Measurements from ENCODE around the gene TMTC2. TPM values are rescaled to one million over a fixed set of nuclear protein-coding genes. Genes with fewer than 3 reads are reported as not detected.
"Not testable (repeated sequence)": the region's sequence is repeated elsewhere in the genome, so short reads cannot be mapped to it uniquely, and the experiment has no call there.

The TMTC2 gene
- total RNA-seq, 1 donor from 2014 or later = 25.5 TPM

DNA sequence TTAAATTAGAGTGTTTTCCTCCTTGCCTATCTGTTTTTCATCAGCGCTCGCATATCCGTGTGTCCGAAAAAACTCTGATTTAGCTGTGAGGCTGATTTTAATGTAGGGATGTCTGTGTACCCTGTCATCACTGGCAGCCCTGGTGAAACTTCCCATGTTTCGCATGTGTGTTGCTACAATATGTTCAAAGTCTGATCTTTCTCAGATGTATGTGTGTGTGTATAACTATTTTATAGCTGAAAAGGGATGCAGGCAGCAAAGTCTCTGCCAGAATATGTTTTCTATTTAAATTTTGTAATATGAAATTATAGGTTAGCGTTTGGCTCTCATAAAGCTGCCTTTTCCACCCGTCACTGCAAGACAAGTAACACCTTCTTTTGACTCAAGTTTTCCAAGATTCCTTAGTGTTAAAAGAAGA, 154.8 kb downstream of the TMTC2 start:
- Histone ChIP-seq H3K4me3 (no peak overlapping the region), H3K9me3 (ENCODE audit: low read depth) (no peaks in the 10 kb centered on the region), H3K79me2 (ENCODE audit: low read depth) (no peaks in the 10 kb centered on the region), H4K20me1 (ENCODE audit: low read depth) (no peaks in the 10 kb centered on the region), H3K27me3 (no peaks in the 10 kb centered on the region), H3K36me3 (no peaks in the 10 kb centered on the region), H3K9ac (no peak overlapping the region), H3K4me2 (no peak overlapping the region), H3F3A (ENCODE audit: low read depth) (no peaks in the 10 kb centered on the region), H3K27ac (no peak overlapping the region), H2AFZ (replicated peaks) (no peak overlapping the region), H3K4me1 (peaks cover 4% of the 10 kb centered on the region)
- Mint-ChIP-seq H3K4me1 (no peaks in the 10 kb centered on the region), H3K27me3 (ENCODE audit: insufficient read depth, low read depth) (no peaks in the 10 kb centered on the region), H3K4me3 (no peak overlapping the region), H3K9me3 (no peaks in the 10 kb centered on the region), H3K27ac (no peak overlapping the region), H3K36me3 (peaks cover 6% of the 10 kb centered on the region)
- TF ChIP-seq EZH2 (IDR thresholded peaks at IDR 0.05) = no peak
- TF ChIP-seq EZH2phosphoT487 (IDR thresholded peaks at IDR 0.05) = no peak
- TF ChIP-seq, protein P1, sequence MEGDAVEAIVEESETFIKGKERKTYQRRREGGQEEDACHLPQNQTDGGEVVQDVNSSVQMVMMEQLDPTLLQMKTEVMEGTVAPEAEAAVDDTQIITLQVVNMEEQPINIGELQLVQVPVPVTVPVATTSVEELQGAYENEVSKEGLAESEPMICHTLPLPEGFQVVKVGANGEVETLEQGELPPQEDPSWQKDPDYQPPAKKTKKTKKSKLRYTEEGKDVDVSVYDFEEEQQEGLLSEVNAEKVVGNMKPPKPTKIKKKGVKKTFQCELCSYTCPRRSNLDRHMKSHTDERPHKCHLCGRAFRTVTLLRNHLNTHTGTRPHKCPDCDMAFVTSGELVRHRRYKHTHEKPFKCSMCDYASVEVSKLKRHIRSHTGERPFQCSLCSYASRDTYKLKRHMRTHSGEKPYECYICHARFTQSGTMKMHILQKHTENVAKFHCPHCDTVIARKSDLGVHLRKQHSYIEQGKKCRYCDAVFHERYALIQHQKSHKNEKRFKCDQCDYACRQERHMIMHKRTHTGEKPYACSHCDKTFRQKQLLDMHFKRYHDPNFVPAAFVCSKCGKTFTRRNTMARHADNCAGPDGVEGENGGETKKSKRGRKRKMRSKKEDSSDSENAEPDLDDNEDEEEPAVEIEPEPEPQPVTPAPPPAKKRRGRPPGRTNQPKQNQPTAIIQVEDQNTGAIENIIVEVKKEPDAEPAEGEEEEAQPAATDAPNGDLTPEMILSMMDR (IDR thresholded peaks at IDR 0.05) = no peak
- DNase-seq (ENCODE audit: low spot score) = no peak

GRCh38 chr12:82842480-82842879, 155.8 kb downstream of the TMTC2 start:
- H3K4me1 ChIP-seq = no peaks in the 10 kb centered on the region
- Mint-ChIP-seq H3K4me3 (no peak overlapping the region), H3K4me1 (no peaks in the 10 kb centered on the region), H3K27me3 (ENCODE audit: insufficient read depth, low read depth) (no peaks in the 10 kb centered on the region), H3K9me3 (no peaks in the 10 kb centered on the region), H3K27ac (no peak overlapping the region), H3K36me3 (peaks cover 6% of the 10 kb centered on the region)
- H4K20me1 ChIP-seq (ENCODE audit: low read depth) = no peaks in the 10 kb centered on the region
- H3K9me3 ChIP-seq (ENCODE audit: low read depth) = no peaks in the 10 kb centered on the region
- H3K79me2 ChIP-seq (ENCODE audit: low read depth) = no peaks in the 10 kb centered on the region
- no peak overlapping the region for H3K4me2 ChIP-seq
- no peaks in the 10 kb centered on the region for H3K36me3 ChIP-seq
- no peak overlapping the region for H3K9ac ChIP-seq
- no peaks in the 10 kb centered on the region for H3K27me3 ChIP-seq
- H3K27ac ChIP-seq = no peak overlapping the region
- no peak overlapping the region for H3K4me3 ChIP-seq
- no peak for DNase-seq (ENCODE audit: low spot score)
- no peaks in the 10 kb centered on the region for H3F3A ChIP-seq (ENCODE audit: low read depth)
- no peak overlapping the region for H2AFZ ChIP-seq (replicated peaks)
- TF ChIP-seq, protein P1 (IDR thresholded peaks at IDR 0.05) = no peak
- no peak for TF ChIP-seq EZH2 (IDR thresholded peaks at IDR 0.05)
- TF ChIP-seq EZH2phosphoT487 (IDR thresholded peaks at IDR 0.05) = no peak

DNA sequence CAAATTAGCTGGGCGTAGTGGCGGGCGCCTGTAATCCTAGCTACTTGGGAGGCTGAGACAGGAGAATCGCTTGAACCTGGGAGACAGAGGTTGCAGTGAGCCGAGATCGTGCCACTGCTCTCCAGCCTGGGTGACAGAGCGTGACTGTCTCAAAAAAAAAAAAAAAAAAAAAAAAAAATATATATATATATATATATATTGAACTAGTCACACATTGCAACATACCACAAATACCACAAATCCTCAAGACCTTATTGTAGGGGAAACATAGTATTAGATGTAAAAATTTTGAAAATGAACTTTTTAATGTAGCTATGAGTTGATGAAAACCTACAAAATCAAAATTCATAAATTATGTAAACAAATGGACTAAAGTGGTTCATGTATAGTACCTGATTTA, 158.4 kb downstream of the TMTC2 start:
- H4K20me1 ChIP-seq (ENCODE audit: low read depth); H2AFZ ChIP-seq (replicated peaks); H3K79me2 ChIP-seq (ENCODE audit: low read depth); H3K9me3 ChIP-seq (ENCODE audit: low read depth); H3K36me3 ChIP-seq; H3K4me1 Mint-ChIP-seq; H3K27ac Mint-ChIP-seq; H3K27me3 Mint-ChIP-seq (ENCODE audit: insufficient read depth, low read depth); H3K9ac ChIP-seq; H3F3A ChIP-seq (ENCODE audit: low read depth); H3K9me3 Mint-ChIP-seq; H3K4me3 Mint-ChIP-seq; H3K36me3 Mint-ChIP-seq; H3K4me3 ChIP-seq; H3K4me1 ChIP-seq; H3K4me2 ChIP-seq; DNase-seq (ENCODE audit: low spot score); H3K27ac ChIP-seq; H3K27me3 ChIP-seq: not testable (repeated sequence)

DNA sequence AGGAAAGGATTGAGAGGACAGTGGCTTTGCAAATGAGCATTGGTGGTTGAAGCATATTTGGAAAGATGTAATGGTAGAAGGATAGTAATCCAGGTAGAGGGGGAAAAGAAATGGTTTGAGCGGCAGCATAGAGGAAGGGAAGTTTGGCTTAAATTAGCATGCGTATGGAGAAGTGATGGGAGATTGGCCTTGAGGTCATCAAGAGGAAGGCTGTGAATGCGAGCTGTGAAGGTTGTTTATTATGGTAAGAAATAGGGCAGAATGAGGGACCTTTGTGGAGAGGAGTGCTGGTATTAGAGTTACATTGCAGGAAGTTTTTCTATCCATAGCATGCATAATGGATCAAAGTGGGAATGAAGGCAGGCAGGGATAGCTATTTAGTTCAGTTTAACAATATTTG, 162.1 kb downstream of the TMTC2 start:
- Histone ChIP-seq H3K4me2 (no peak overlapping the region), H4K20me1 (ENCODE audit: low read depth) (no peaks in the 10 kb centered on the region), H3K4me3 (no peak overlapping the region), H2AFZ (replicated peaks) (no peak overlapping the region), H3K4me1 (no peaks in the 10 kb centered on the region), H3K9ac (no peak overlapping the region), H3K79me2 (ENCODE audit: low read depth) (no peaks in the 10 kb centered on the region), H3F3A (ENCODE audit: low read depth) (no peaks in the 10 kb centered on the region), H3K36me3 (peaks cover under 1% of the 10 kb centered on the region), H3K27ac (no peak overlapping the region), H3K9me3 (ENCODE audit: low read depth) (no peaks in the 10 kb centered on the region), H3K27me3 (no peaks in the 10 kb centered on the region)
- Mint-ChIP-seq H3K4me1 (peaks cover 7% of the 10 kb centered on the region), H3K9me3 (no peaks in the 10 kb centered on the region), H3K27me3 (ENCODE audit: insufficient read depth, low read depth) (no peaks in the 10 kb centered on the region), H3K27ac (no peak overlapping the region), H3K4me3 (no peak overlapping the region), H3K36me3 (peaks cover 19% of the 10 kb centered on the region)
- TF ChIP-seq EZH2 (IDR thresholded peaks at IDR 0.05) = no peak
- TF ChIP-seq, protein P1 (IDR thresholded peaks at IDR 0.05) = no peak
- TF ChIP-seq EZH2phosphoT487 (IDR thresholded peaks at IDR 0.05) = no peak
- no peak for DNase-seq (ENCODE audit: low spot score)
